GM12891 (cell line): Measurements from ENCODE around the gene BCL10.
"Not testable (repeated sequence)": the region's sequence is repeated elsewhere in the genome, so short reads cannot be mapped to it uniquely, and the experiment has no call there.

Source experiments
- DNase-seq: peaks from one replicate; pipeline ENCODE4 v3.0.0; 2011; ENCODE audit warnings: low spot score; ENCODE audit not compliant: insufficient read length
- FAIRE-seq: peaks from 2 replicates; lab custom pipeline; 2011; peaks lifted over from hg19 to GRCh38; lab: Jason Lieb, UNC
- PAX5 ChIP-seq: IDR thresholded peaks from 2 replicates; pipeline ENCODE4 v1.6.1; 2011; ENCODE audit warnings: low read length, moderate library complexity, mild to moderate bottlenecking; ENCODE audit not compliant: insufficient read depth, severe bottlenecking
- POLR2A ChIP-seq: IDR thresholded peaks from 2 replicates; pipeline ENCODE4 v1.6.1; 2011; ENCODE audit warnings: low read depth, low read length, control low read depth
- POLR2AphosphoS5 ChIP-seq: IDR thresholded peaks from 2 replicates; pipeline ENCODE4 v1.6.1; 2011; ENCODE audit warnings: low read depth, low read length, control low read depth
- POU2F2 ChIP-seq: IDR thresholded peaks from 2 replicates; pipeline ENCODE4 v1.6.1; 2011; ENCODE audit warnings: low read depth, mild to moderate bottlenecking, control low read depth, low read length, moderate library complexity
- SPI1 ChIP-seq: IDR thresholded peaks from 2 replicates; pipeline ENCODE4 v1.6.1; 2011; ENCODE audit warnings: low read depth, low read length, control low read depth
- TAF1 ChIP-seq: IDR thresholded peaks from 2 replicates; pipeline ENCODE4 v1.6.1; 2011; ENCODE audit warnings: low read depth, low read length, control low read depth

The BCL10 gene

DNA sequence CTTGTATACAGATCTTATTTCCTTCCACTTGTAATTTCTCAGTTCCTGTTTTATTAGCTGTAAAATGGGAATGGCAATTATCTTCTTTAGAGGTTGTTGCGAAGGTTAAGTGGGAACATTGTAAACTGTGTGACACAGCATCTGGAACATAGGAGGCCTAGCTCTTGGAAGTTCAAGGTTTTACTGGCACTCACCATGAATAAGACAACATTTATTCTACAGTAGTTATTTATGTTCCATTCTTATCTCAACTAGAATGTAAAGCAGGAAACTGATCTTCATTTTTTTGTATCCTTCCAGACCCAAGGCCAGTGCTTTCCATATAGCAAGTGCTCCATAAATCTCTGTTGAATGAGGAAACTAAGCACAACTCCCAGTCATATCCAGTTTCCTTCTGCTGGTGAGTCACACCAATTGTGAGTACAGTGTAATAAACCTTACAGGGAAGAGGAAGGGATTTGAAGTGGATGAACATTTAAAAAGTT, 1.4 kb downstream of the BCL10 start:
- TF ChIP-seq SPI1 = peak; percentile 88
- no peak for TF ChIP-seq PAX5

DNA sequence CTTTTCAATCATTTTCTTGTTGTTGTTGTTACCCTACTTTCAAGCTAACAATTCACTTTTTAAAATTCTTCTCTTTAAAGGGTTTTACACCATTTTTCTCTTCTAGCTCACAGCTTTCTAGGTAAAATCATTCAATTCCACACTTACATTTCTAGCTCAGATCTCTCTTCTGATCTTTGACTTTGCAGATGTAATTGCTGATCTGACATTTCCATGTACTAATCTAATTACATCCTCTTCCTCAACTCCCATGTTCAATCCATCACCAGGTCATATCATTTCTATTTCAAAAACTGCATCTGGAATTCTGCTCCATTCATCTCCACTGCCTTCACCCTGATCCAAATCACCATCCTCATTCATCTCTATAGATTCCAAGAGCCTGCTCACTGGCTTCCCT, 3.0 kb downstream of the BCL10 start:
- no peak for TF ChIP-seq SPI1
- no peak for TF ChIP-seq POU2F2
- TF ChIP-seq POLR2AphosphoS5 = no peak
- no peak for TF ChIP-seq POLR2A
- no peak for TF ChIP-seq PAX5
- TF ChIP-seq TAF1 = no peak
- DNase-seq (no peak), FAIRE-seq (no peak)

More for the DNA sequence above, 1.4 kb downstream of the BCL10 start:
- no peak for FAIRE-seq
- DNase-seq = no peak

DNA sequence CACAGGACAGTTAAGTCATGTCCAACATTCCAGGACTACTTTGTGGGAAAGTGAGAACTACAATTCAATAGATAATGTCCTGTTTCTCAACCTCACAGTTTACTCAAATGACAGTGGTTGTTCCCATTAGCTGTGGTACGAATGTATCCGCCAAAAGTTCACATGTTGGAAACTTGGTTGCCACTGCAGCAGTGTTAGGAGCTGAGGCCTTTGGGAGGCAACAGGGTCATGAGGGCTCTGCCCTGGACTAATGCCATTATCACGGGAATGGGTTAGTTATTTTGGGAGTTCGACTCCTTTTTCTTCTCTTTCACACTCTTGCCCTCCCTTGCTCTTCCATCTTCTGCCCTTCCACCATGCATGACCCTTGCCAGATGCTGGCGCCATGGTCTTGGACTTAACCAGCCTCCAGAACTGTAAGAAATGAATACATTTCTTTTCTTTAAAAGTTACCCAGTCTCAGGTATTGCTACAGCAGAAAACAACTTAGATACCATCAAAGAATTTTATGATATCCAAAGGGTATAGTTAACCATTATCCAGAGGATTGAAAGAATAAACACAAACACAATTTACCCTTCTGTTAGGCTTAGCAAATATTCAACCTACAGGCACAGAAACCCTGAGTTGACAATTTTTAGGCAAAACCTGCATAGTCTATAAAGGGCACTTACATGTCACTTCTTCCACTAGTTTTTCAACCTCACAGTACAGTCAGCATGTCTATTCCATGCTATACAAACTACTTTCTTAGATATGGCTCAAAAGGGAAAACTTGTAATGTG, 7.4 kb downstream of the BCL10 start:
- DNase-seq (no peak), FAIRE-seq (no peak)
- TF ChIP-seq POU2F2 = no peak
- TF ChIP-seq SPI1 = no peak
- TF ChIP-seq TAF1 = no peak
- no peak for TF ChIP-seq POLR2A
- TF ChIP-seq PAX5 = no peak
- TF ChIP-seq POLR2AphosphoS5 = no peak

- TF ChIP-seq SPI1 (no peak), POLR2A (no peak), PAX5 (no peak), TAF1 (no peak), POU2F2 (no peak), POLR2AphosphoS5 (no peak)
Observed at GRCh38 chr1:85267313-85267712, 9.1 kb downstream of the BCL10 start.

GRCh38 chr1:85264150-85264549, 12.3 kb downstream of the BCL10 start:
- DNase-seq (no peak), FAIRE-seq (no peak)
- TF ChIP-seq POLR2A (no peak), POLR2AphosphoS5 (no peak), SPI1 (no peak), PAX5 (no peak), TAF1 (no peak), POU2F2 (no peak)

More at GRCh38 chr1:85267313-85267712, 9.1 kb downstream of the BCL10 start:
- DNase-seq (no peak), FAIRE-seq (no peak)

- FAIRE-seq (no peak), DNase-seq (no peak)
- no peak for TF ChIP-seq POLR2A
- no peak for TF ChIP-seq PAX5
- no peak for TF ChIP-seq POLR2AphosphoS5
- no peak for TF ChIP-seq TAF1
- TF ChIP-seq POU2F2 = no peak
- TF ChIP-seq SPI1 = no peak
Observed at GRCh38 chr1:85262985-85263384, 13.4 kb downstream of the BCL10 start.

GRCh38 chr1:85259912-85260274, 16.5 kb downstream of the BCL10 start:
- TF ChIP-seq PAX5 (no peak), TAF1 (no peak), POLR2A (no peak), POU2F2 (no peak), POLR2AphosphoS5 (no peak), SPI1 (no peak)
- FAIRE-seq (no peak), DNase-seq (no peak)

DNA sequence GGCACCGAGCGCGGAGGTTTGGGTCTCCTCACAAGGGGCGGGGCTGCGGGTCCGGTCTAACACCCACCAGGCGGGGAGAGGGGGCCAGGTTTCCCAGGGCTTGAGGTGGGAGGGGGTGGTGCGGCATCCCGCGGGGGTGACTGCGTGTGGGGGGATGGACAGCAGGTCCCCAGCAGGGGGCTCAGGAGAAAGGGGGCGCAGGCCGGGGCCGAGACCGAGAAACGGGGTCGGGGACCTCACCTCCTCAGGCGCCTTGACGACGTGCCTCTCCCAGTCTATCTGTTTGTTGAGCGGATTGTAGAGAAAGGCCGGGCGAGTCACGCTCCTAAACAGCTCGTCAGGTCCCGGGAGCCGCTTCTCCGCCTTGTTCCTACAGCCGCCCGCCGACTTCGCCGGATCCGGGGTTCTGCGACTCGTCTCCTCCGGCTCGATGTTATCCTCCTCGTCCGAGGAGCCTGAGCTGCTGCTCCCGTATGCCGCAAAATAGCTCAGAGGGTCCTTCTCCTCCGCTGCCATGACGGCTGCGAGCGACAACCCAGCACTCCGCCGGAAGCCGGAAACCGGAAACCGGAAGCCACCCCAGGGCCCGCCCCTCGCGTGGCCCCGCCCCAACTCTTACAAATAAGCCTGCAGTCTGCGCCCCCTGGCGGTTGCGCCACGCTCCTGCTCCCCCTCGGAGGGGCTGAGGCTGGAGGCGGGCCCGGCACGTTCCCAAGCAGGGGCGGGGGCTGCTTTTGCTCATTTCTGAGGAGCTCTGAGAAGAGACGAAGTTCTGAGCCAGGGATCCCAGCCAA, 17.1 kb downstream of the BCL10 start, which contains the start of gene C1orf52:
C1orf52 (minus strand) TSS at position 545 of the 794 bp plus-strand sequence; CDS start at position 516, 29 bp downstream.
- DNase-seq = peak; percentile 82
- peak; percentile 92 for FAIRE-seq
- TF ChIP-seq TAF1 = peak; percentile 71; the same call in 1 of the 2 replicates
- peak; percentile 42 for TF ChIP-seq PAX5
- peak; percentile 97 for TF ChIP-seq POLR2A
- TF ChIP-seq POLR2AphosphoS5 = peak; percentile 94
- TF ChIP-seq SPI1 = no peak
- TF ChIP-seq POU2F2 = peak; percentile 34; the same call in 1 of the 2 replicates

DNA sequence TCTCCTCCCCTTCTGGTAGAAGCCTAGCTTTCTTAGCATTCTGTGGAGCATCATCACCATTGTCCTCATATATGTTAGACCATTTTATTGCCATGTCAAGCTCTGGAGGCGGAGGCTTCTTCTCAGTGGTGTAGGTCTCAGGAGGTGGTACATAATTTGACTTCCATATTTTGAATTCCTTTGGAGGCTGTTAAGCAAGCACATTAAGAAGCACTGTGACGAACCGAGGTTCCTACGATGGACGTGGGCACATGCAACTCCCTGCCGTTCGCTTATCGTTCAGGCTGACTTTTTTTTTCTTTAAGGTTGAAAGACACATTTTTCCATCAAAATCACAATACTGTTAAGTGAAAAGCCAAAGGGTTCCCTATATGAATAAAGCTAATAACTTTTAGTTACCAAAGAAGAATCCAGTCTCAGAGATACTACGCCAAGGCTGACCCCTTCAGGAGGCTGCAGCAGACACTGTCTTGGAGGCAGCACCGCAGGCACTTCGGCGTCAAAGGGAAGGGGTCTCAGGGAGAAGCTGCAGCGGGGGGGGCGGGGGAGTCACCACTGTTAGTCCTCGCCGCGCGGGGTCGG, 17.8 kb downstream of the BCL10 start:
- DNase-seq = no peak
- peak; percentile 33 for FAIRE-seq
- TF ChIP-seq PAX5 (no peak), POLR2AphosphoS5 (no peak), TAF1 (no peak), POU2F2 (no peak)

DNA sequence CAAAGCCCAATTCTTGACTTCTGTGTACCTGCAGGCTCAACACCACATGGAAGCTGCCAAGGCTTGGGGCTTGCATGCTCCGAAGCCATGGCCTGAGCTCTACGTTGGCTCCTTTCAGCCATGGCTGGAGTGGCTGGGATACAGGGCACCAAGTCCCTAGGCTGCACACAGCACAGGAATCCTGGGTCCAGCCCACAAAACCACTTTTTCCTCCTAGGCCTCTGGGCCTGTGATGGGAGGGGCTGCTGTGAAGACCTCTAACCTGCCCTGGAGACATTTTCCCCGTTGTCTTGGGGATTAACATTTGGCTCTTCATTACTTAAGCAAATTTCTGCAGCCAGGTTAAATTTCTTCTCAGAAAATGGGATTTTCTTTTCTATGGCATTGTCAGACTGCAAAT, 27.4 kb downstream of the BCL10 start:
- DNase-seq, FAIRE-seq: not testable (repeated sequence)
